Upper lobe of right lung (tissue), 1 donor: ENCODE results near the gene CPVL. TPM values are rescaled to one million over a fixed set of nuclear protein-coding genes. Genes with fewer than 3 reads are reported as not detected.
A peak's percentile ranks its signal among the peaks of the same experiment; 100 is the strongest.
"Not testable (repeated sequence)": the region's sequence is repeated elsewhere in the genome, so short reads cannot be mapped to it uniquely, and the experiment has no call there.

Experiments
- ATAC-seq: fragments of 200-7000 bp; cut with Tn5 transposase; one replicate; pipeline ENCODE4 v1.9.1; 2020; ENCODE audit warnings: mild to moderate bottlenecking, moderate library complexity
- DNase-seq: peaks from one replicate; pipeline ENCODE4 v3.0.0-alpha.2; 2020
- H3K27ac ChIP-seq: fragments of 200-600 bp; one replicate; pipeline ENCODE4 v1.8.0; 2022
- H3K27me3 ChIP-seq: fragments of 200-600 bp; one replicate; pipeline ENCODE4 v1.8.0; 2022; ENCODE audit warnings: mild to moderate bottlenecking
- H3K36me3 ChIP-seq: fragments of 200-600 bp; one replicate; pipeline ENCODE4 v1.8.0; 2022
- H3K4me1 ChIP-seq: fragments of 200-600 bp; one replicate; pipeline ENCODE4 v1.8.0; 2022
- H3K4me3 ChIP-seq: fragments of 200-600 bp; one replicate; pipeline ENCODE4 v1.8.0; 2022; ENCODE audit warnings: mild to moderate bottlenecking
- H3K9me3 ChIP-seq: fragments of 200-600 bp; one replicate; pipeline ENCODE4 v1.8.0; 2022
- CTCF ChIP-seq: fragments of 200-600 bp; IDR thresholded peaks from one replicate; pipeline ENCODE4 v1.8.0; 2022; ENCODE audit warnings: antibody characterized with exemption
- intact Hi-C: fragments of 100-400 bp; cut with DNase I; formaldehyde crosslinking; loops from one replicate; pipeline ENCODE4 v1.11.0; 2022
- total RNA-seq: library from RNA; stranded (reverse); fragmentation: NEBNext Ultra II Directional; extraction: Animal tissue kit (Norgen Biotek cat#: 25700); gene quantifications from one replicate; pipeline ENCODE4 v1.2.1, GENCODE V29; 2021
- donor health status: DM: no; HTN: yes; CAD: no; lungs with severe emphysema.

CPVL gene
- total RNA-seq, 1 donor from 2014 or later, result 31.9 TPM

GRCh38 chr7:29095631-29096445 is 50.5 kb downstream of the CPVL start:
- peaks cover 16% of the 10 kb centered on the region for H3K4me1 ChIP-seq
- DNase-seq, result no peak
- no peaks in the 10 kb centered on the region for H3K9me3 ChIP-seq
- intact Hi-C loops, result no loop called here
- no peak for ATAC-seq
- no peaks in the 10 kb centered on the region for H3K27me3 ChIP-seq
- TF ChIP-seq CTCF, result no peak
- H3K36me3 ChIP-seq, result no peaks in the 10 kb centered on the region
- no peak overlapping the region for H3K4me3 ChIP-seq
- H3K27ac ChIP-seq, result no peak overlapping the region

- intact Hi-C loops, H3K27me3 ChIP-seq, ATAC-seq, H3K9me3 ChIP-seq, H3K27ac ChIP-seq, H3K4me3 ChIP-seq, H3K36me3 ChIP-seq, DNase-seq: not testable (repeated sequence)
- H3K4me1 ChIP-seq, result peaks cover 15% of the 10 kb centered on the region
Observed at GRCh38 chr7:29093091-29093490, 53.2 kb downstream of the CPVL start.

GRCh38 chr7:29091715-29092114 is 54.6 kb downstream of the CPVL start:
- intact Hi-C loops, result no loop called here
- Histone ChIP-seq H3K36me3 (no peaks in the 10 kb centered on the region), H3K27me3 (no peaks in the 10 kb centered on the region), H3K9me3 (no peaks in the 10 kb centered on the region), H3K27ac (peak overlapping the region; percentile 72), H3K4me3 (peak overlapping the region; percentile 37), H3K4me1 (peaks cover 27% of the 10 kb centered on the region)
- no peak for DNase-seq
- no peak for TF ChIP-seq CTCF
- ATAC-seq, result peak; percentile 44

- Histone ChIP-seq H3K27ac (peak overlapping the region; percentile 72), H3K4me1 (peaks cover 27% of the 10 kb centered on the region), H3K4me3 (peak overlapping the region; percentile 37), H3K36me3 (no peaks in the 10 kb centered on the region), H3K9me3 (no peaks in the 10 kb centered on the region), H3K27me3 (no peaks in the 10 kb centered on the region)
- peak; percentile 66 for ATAC-seq
- intact Hi-C loops, result no loop called here
- no peak for DNase-seq
- TF ChIP-seq CTCF, result no peak
Observed at GRCh38 chr7:29090836-29091601, 55.3 kb downstream of the CPVL start.

GRCh38 chr7:29090151-29090805 is 56.1 kb downstream of the CPVL start:
- no peak for ATAC-seq
- no peaks in the 10 kb centered on the region for H3K27me3 ChIP-seq
- H3K4me3 ChIP-seq, result no peak overlapping the region
- peaks cover 27% of the 10 kb centered on the region for H3K4me1 ChIP-seq
- no peak for TF ChIP-seq CTCF
- no peaks in the 10 kb centered on the region for H3K36me3 ChIP-seq
- intact Hi-C loops, result no loop called here
- H3K9me3 ChIP-seq, result no peaks in the 10 kb centered on the region
- no peak overlapping the region for H3K27ac ChIP-seq
- DNase-seq, result no peak

GRCh38 chr7:29087840-29088170 is 58.5 kb downstream of the CPVL start:
- no peaks in the 10 kb centered on the region for H3K36me3 ChIP-seq
- no peaks in the 10 kb centered on the region for H3K27me3 ChIP-seq
- peaks cover 30% of the 10 kb centered on the region for H3K4me1 ChIP-seq
- no peak for DNase-seq
- intact Hi-C loops, result no loop called here
- no peak overlapping the region for H3K4me3 ChIP-seq
- TF ChIP-seq CTCF, result no peak
- no peak for ATAC-seq
- no peak overlapping the region for H3K27ac ChIP-seq
- no peaks in the 10 kb centered on the region for H3K9me3 ChIP-seq
